HG03469 (cell line): ENCODE results near the gene COASY.
"Not testable (repeated sequence)": the region's sequence is repeated elsewhere in the genome, so short reads cannot be mapped to it uniquely, and the experiment has no call there.

ENCODE experiments used
- ATAC-seq: cut with Tn5 transposase; IDR thresholded peaks from one replicate; pipeline ENCODE4 v1.9.1; 2021; ENCODE audit warnings: mild to moderate bottlenecking, moderate library complexity, moderate number of reproducible peaks; ENCODE audit not compliant: unreplicated experiment

Gene COASY

GRCh38 chr17:42609814-42610801, 48.2 kb downstream of the COASY start:
- not testable (repeated sequence) for ATAC-seq

GRCh38 chr17:42612013-42612412, 50.1 kb downstream of the COASY start:
- ATAC-seq = no peak

GRCh38 chr17:42613699-42614295, 51.8 kb downstream of the COASY start:
- no peak for ATAC-seq
